ENCODE measurements around the gene GPSM1.

DNA sequence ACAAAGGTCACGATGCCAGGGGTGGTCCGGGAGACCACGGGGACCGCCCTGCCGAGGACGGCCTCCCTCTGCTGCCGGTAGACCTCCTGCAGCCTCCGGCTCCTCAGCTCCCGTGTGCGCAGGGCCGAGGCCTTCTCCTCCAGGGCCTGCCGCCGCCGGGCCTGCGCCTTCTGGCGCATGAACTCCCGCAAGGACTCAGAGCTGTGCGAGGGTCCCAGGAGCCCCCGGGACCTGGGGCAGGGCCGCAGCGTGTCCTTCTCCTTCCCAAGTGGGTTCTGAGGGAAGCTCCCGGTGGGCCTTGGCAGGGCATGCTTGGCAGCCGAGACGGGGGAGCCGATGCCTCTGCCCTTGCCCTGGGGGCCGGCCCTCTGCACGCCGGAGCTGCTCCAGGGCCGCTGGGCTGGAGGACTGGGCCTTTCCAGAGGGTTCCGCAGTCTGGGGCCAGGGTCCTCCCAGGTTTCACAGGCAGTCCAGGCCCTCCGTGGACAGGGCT is 36.8 kb upstream of the GPSM1 start:
- TF ChIP-seq, protein P1, sequence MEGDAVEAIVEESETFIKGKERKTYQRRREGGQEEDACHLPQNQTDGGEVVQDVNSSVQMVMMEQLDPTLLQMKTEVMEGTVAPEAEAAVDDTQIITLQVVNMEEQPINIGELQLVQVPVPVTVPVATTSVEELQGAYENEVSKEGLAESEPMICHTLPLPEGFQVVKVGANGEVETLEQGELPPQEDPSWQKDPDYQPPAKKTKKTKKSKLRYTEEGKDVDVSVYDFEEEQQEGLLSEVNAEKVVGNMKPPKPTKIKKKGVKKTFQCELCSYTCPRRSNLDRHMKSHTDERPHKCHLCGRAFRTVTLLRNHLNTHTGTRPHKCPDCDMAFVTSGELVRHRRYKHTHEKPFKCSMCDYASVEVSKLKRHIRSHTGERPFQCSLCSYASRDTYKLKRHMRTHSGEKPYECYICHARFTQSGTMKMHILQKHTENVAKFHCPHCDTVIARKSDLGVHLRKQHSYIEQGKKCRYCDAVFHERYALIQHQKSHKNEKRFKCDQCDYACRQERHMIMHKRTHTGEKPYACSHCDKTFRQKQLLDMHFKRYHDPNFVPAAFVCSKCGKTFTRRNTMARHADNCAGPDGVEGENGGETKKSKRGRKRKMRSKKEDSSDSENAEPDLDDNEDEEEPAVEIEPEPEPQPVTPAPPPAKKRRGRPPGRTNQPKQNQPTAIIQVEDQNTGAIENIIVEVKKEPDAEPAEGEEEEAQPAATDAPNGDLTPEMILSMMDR (IDR thresholded peaks at IDR 0.05 in 8 of 11, conservative IDR thresholded peaks at IDR 0.05 in 3 of 11): no peak
- TF ChIP-seq POLR2A (IDR thresholded peaks at IDR 0.05): no peak
